ENCODE data around the gene UCN2. TPM values are rescaled to one million over a fixed set of nuclear protein-coding genes. Genes with fewer than 3 reads are reported as not detected.
A peak's percentile ranks its signal among the peaks of the same experiment; 100 is the strongest.

UCN2 gene
- total and polyA plus RNA-seq, 2 of the 8 experiments (the other 6 are each of a cell fraction or from before 2014, with no cell fraction given), result 0.14 TPM; not detected in 1

DNA sequence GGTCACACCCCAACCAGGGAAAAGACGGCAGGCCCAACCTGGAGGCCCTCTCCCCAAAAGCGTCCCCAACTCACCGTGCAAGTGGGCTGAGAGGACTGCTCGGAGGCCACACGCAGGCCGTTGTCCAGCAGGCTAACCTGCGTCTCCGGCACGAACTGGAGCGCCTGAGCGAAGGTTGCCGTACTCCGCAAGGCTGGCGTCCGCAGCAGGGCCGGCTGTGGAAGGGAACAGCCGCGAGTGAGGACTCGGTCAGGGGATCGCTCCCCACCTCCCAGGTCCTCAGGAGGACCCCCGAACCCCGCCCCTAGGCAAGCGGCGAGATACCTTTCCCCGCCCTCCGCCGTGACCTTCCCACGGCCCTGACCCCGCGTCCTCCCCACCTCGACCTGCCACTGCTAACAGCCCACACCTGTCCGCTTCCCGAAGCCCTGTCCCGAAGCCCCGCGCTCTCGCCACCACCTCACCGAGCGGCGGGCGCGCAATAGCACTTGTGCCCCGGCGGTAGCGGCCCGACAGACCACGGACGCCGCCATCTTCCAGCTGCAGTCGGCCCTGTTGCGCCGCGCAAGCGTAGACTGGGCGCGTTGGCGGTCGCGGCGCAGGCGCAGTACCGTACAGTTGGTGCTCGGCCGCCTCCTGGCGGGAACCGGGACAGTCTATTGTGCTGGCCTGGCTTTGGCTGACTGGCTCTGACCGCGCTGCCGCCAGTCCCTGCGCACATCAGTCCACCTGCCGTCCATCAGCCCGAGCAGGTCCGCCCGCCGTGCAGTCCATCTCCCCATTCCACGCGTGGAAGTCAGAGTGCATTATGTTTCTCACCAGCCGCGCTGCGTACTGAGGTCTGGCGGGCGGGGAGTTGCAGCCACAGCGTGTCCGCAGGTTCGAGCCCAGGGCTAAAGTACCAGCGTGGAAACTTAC lies 45.8 kb upstream of the UCN2 start, which contains the start of gene UQCRC1 (continued):
- TF ChIP-seq SAP30 (IDR thresholded peaks at IDR 0.05; ENCODE audit: insufficient read depth, insufficient replicate concordance, low read length) (peak; percentile 23), NRF1 (IDR thresholded peaks at IDR 0.05; ENCODE audit: low read depth, low read length) (peak; percentile 85), CHD2 (IDR thresholded peaks at IDR 0.05; ENCODE audit: low read length) (no peak), BACH1 (IDR thresholded peaks at IDR 0.05; ENCODE audit: low read length) (peak; percentile 69; the same call in 1 of the 2 replicates), RFX5 (IDR thresholded peaks at IDR 0.05; ENCODE audit: borderline replicate concordance, low read depth, low read length) (no peak), SIN3A (conservative IDR thresholded peaks at IDR 0.05 in 1 of 2, IDR thresholded peaks at IDR 0.05 in 1 of 2; ENCODE audit: low read depth in 1 of 2, low read length in 2 of 2) (0 out of 4 replicates have a peak, but pooled peaks have one; percentile 44 to 54)

Data from H1 (cell line).